ENCODE measurements around the gene OR2AJ1.

DNA sequence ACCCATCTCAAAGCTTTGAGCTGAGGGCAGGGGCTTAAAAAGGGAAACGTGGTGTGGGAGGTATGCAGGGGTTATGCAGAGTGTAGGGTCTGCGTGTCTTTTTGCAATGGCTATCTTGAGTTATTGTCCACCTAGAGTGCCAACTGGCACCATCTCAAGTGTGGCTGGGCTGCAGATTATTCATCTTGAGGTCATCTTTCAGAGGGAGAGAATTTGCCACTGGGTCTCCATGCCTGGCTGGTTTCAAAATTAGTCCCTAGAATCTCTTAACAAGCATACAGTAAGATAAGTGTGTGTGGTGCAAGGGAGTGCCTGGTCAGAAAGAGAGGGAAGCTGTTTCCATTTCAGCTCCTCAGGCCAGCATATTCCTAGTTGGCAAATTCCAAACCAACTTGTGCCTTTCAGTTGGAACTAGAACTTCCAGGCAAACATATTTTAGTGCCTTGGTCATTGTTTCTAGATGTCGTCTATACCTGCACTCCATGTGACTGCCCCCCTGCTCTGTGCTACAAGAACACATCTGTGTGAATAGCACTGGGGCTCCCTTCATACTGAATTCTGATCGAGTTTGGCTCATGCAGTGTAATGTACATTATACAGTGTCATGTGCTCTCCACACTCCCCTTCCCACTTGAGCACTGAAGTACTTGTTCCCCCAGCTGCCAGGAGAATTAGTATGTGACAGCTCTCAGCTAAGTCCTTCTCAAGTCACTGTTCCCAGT lies 9.6 kb upstream of the OR2AJ1 start:
- no peak for TF ChIP-seq POLR2A (IDR thresholded peaks at IDR 0.05)
- TF ChIP-seq, protein P1, sequence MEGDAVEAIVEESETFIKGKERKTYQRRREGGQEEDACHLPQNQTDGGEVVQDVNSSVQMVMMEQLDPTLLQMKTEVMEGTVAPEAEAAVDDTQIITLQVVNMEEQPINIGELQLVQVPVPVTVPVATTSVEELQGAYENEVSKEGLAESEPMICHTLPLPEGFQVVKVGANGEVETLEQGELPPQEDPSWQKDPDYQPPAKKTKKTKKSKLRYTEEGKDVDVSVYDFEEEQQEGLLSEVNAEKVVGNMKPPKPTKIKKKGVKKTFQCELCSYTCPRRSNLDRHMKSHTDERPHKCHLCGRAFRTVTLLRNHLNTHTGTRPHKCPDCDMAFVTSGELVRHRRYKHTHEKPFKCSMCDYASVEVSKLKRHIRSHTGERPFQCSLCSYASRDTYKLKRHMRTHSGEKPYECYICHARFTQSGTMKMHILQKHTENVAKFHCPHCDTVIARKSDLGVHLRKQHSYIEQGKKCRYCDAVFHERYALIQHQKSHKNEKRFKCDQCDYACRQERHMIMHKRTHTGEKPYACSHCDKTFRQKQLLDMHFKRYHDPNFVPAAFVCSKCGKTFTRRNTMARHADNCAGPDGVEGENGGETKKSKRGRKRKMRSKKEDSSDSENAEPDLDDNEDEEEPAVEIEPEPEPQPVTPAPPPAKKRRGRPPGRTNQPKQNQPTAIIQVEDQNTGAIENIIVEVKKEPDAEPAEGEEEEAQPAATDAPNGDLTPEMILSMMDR (IDR thresholded peaks at IDR 0.05): no peak

Data from Peyer's patch (tissue), 4 donors.